H9 (cell line): ENCODE data around the gene GAB3. TPM values are rescaled to one million over a fixed set of nuclear protein-coding genes. Genes with fewer than 3 reads are reported as not detected.

ENCODE experiments used
- DNase-seq: peaks from one replicate; pipeline ENCODE4 v3.0.0-alpha.2; 2017
- H2AFZ ChIP-seq: one replicate; pipeline ENCODE4 v1.6.1; 2013; ENCODE audit warnings: mild to moderate bottlenecking, low read length, control low read depth, moderate library complexity
- H2AK5ac ChIP-seq: 2 replicates; pipeline ENCODE4 v1.6.1; 2013; ENCODE audit warnings: low read length, control low read depth, mixed read lengths; ENCODE audit not compliant: insufficient read length
- H2BK120ac ChIP-seq: one replicate; pipeline ENCODE4 v1.6.1; 2013; ENCODE audit warnings: low read depth, mild to moderate bottlenecking, low read length, control low read depth, inconsistent platforms; ENCODE audit not compliant: poor library complexity, severe bottlenecking
- H2BK12ac ChIP-seq: 2 replicates; pipeline ENCODE4 v1.6.1; 2013; ENCODE audit warnings: low read length, control low read depth, mixed read lengths, low read depth; ENCODE audit not compliant: insufficient read length
- H2BK15ac ChIP-seq: 2 replicates; pipeline ENCODE4 v1.6.1; 2013; ENCODE audit warnings: low read depth, low read length, control low read depth
- H2BK20ac ChIP-seq: one replicate; pipeline ENCODE4 v1.6.1; 2013; ENCODE audit warnings: low read depth, mild to moderate bottlenecking, low read length, control low read depth, inconsistent platforms; ENCODE audit not compliant: poor library complexity, severe bottlenecking
- H2BK5ac ChIP-seq: 2 replicates; pipeline ENCODE4 v1.6.1; 2013; ENCODE audit warnings: low read length, control low read depth, mixed read lengths; ENCODE audit not compliant: insufficient read length
- H3K14ac ChIP-seq: 2 replicates; pipeline ENCODE4 v1.6.1; 2013; ENCODE audit warnings: low read length, control low read depth; ENCODE audit not compliant: insufficient read depth
- H3K18ac ChIP-seq: 2 replicates; pipeline ENCODE4 v1.6.1; 2013; ENCODE audit warnings: low read depth, mild to moderate bottlenecking, mixed read lengths, low read length, control low read depth; ENCODE audit not compliant: insufficient read length
- H3K23ac ChIP-seq: 2 replicates; pipeline ENCODE4 v1.6.1; 2013; ENCODE audit warnings: low read length, control low read depth, mixed read lengths, low read depth; ENCODE audit not compliant: insufficient read length
- H3K23me2 ChIP-seq: 2 replicates; pipeline ENCODE4 v1.6.1; 2013; ENCODE audit warnings: low read depth, mild to moderate bottlenecking, mixed read lengths, low read length, control low read depth; ENCODE audit not compliant: insufficient read length, poor library complexity, severe bottlenecking
- H3K27ac ChIP-seq: 2 replicates; pipeline ENCODE4 v1.5.1; 2013; ENCODE audit warnings: low read length, control low read depth, mixed read lengths, low read depth; ENCODE audit not compliant: insufficient read length
- H3K27me3 ChIP-seq: 2 replicates; pipeline ENCODE4 v1.6.1; 2013; ENCODE audit warnings: low read length, control low read depth, inconsistent platforms; ENCODE audit not compliant: insufficient read depth
- H3K4ac ChIP-seq: 2 replicates; pipeline ENCODE4 v1.6.1; 2013; ENCODE audit warnings: low read depth, mild to moderate bottlenecking, control low read depth, inconsistent platforms, low read length, moderate library complexity
- H3K4me1 ChIP-seq: 2 replicates; pipeline ENCODE4 v1.6.1; 2013; ENCODE audit warnings: low read length, control low read depth, inconsistent platforms; ENCODE audit not compliant: insufficient read depth
- H3K4me2 ChIP-seq: 2 replicates; pipeline ENCODE4 v1.6.1; 2013; ENCODE audit warnings: low read length, control low read depth, mixed read lengths; ENCODE audit not compliant: insufficient read length, insufficient read depth
- H3K56ac ChIP-seq: 2 replicates; pipeline ENCODE4 v1.6.1; 2013; ENCODE audit warnings: low read depth, mild to moderate bottlenecking, mixed read lengths, low read length, control low read depth; ENCODE audit not compliant: insufficient read length
- H3K79me1 ChIP-seq: 2 replicates; pipeline ENCODE4 v1.6.1; 2013; ENCODE audit warnings: low read depth, mild to moderate bottlenecking, moderate library complexity, low read length, control low read depth, inconsistent platforms; ENCODE audit not compliant: insufficient read depth, poor library complexity, severe bottlenecking
- H3K79me2 ChIP-seq: 2 replicates; pipeline ENCODE4 v1.6.1; 2013; ENCODE audit warnings: low read length, control low read depth, inconsistent platforms; ENCODE audit not compliant: insufficient read depth
- H3K9ac ChIP-seq: 2 replicates; pipeline ENCODE4 v1.6.1; 2013; ENCODE audit warnings: low read length, control low read depth, mixed read lengths; ENCODE audit not compliant: insufficient read length; ENCODE audit errors: extremely low read depth
- H3K9me3 ChIP-seq: one replicate; pipeline ENCODE4 v1.6.1; 2013; ENCODE audit warnings: low read depth, low read length, inconsistent platforms; ENCODE audit not compliant: control insufficient read depth
- H3T11ph ChIP-seq: one replicate; pipeline ENCODE4 v1.6.1; 2013; ENCODE audit warnings: mild to moderate bottlenecking, low read length, control low read depth, inconsistent platforms
- H4K20me1 ChIP-seq: one replicate; pipeline ENCODE4 v1.6.1; 2013; ENCODE audit not compliant: control insufficient read depth, insufficient read length, insufficient read depth
- H4K5ac ChIP-seq: 2 replicates; pipeline ENCODE4 v1.6.1; 2013; ENCODE audit warnings: low read depth, mild to moderate bottlenecking, mixed read lengths, low read length, control low read depth; ENCODE audit not compliant: insufficient read length
- H4K8ac ChIP-seq: replicated peaks from 2 replicates; pipeline ENCODE4 v1.6.1; 2013; ENCODE audit warnings: low read length, control low read depth, mixed read lengths, low read depth; ENCODE audit not compliant: insufficient read length
- H4K91ac ChIP-seq: 2 replicates; pipeline ENCODE4 v1.6.1; 2013; ENCODE audit warnings: low read depth, mild to moderate bottlenecking, moderate library complexity, mixed read lengths, low read length, control low read depth; ENCODE audit not compliant: insufficient read length
- H3K27ac Mint-ChIP-seq, 3 experiments: 2 replicates in 2 of 3; 3 replicates in 1 of 3; pipeline ENCODE4 v1.8.0; 2020 to 2021; ENCODE audit warnings: mixed read lengths in 3 of 3, mild to moderate bottlenecking in 1 of 3, moderate library complexity in 1 of 3
- H3K27me3 Mint-ChIP-seq: 2 replicates; pipeline ENCODE4 v1.8.0; 2021; ENCODE audit warnings: low read depth, mild to moderate bottlenecking, moderate library complexity, mixed read lengths
- H3K36me3 Mint-ChIP-seq, 3 experiments: 2 replicates in 2 of 3; 3 replicates in 1 of 3; pipeline ENCODE4 v1.8.0; 2020 to 2021; ENCODE audit warnings: low read depth in 3 of 3, mixed read lengths in 3 of 3; ENCODE audit not compliant: insufficient read depth in 1 of 3
- H3K4me1 Mint-ChIP-seq, 2 experiments: 2 replicates each; pipeline ENCODE4 v1.8.0; 2020; ENCODE audit warnings: mixed read lengths in 2 of 2
- H3K4me3 Mint-ChIP-seq, 2 experiments: 2 replicates in 1 of 2; 3 replicates in 1 of 2; pipeline ENCODE4 v1.8.0; 2020 to 2021; ENCODE audit warnings: mild to moderate bottlenecking in 2 of 2, mixed read lengths in 2 of 2, moderate library complexity in 1 of 2
- H3K9me3 Mint-ChIP-seq, 2 experiments: 2 replicates in 1 of 2; 3 replicates in 1 of 2; pipeline ENCODE4 v1.8.0; 2020; ENCODE audit warnings: mild to moderate bottlenecking in 2 of 2, mixed read lengths in 2 of 2, moderate library complexity in 1 of 2
- WGBS: extraction: QIAGEN DNeasy Blood & Tissue Kit; methylation state at CpG from one replicate; pipeline ENCODE4 v1.1.7; 2013; ENCODE audit warnings: missing lambda C conversion rate, low lambda C conversion rate, mixed read lengths; ENCODE audit not compliant: insufficient read length; ENCODE audit errors: extremely low coverage; 5-methylcytosine and 5-hydroxymethylcytosine counted together
- total RNA-seq: library from RNA; stranded (reverse); gene quantifications from 2 replicates; pipeline ENCODE4 v1.2.1, GENCODE V29; 2021
- TF ChIP-seq, protein P1 (sequence below): fragments of 200-600 bp; sonication (generic); conservative IDR thresholded peaks from 3 replicates; pipeline ENCODE4 v1.8.0; 2021; ENCODE audit warnings: antibody characterized with exemption, mild to moderate bottlenecking

Gene GAB3
- total RNA-seq, 1 experiment from 2014 or later: 0.46 TPM

DNA sequence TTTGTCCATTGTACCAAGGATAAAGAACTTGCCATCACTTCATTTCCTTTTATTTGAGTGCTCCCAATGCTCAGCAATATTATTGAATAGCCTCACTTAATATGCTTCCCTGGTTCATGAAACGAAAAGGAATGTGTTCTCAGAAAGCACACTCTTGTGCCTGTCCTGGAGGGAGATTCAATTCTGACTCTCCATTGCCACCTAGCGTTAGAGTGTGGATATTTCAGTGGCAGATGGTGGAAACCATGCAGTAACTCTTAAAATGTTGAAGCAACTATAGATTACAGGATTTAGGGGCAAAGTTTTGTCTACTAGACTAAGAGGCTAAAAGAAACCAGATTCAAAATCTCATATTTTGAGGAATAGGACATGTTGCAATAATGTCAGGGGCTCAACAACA lies 36.0 kb downstream of the GAB3 start:
- no peak overlapping the region for H3K27ac ChIP-seq
- no CpG with 5 or more reads among the region's 2 CpGs for WGBS
- TF ChIP-seq, protein P1, sequence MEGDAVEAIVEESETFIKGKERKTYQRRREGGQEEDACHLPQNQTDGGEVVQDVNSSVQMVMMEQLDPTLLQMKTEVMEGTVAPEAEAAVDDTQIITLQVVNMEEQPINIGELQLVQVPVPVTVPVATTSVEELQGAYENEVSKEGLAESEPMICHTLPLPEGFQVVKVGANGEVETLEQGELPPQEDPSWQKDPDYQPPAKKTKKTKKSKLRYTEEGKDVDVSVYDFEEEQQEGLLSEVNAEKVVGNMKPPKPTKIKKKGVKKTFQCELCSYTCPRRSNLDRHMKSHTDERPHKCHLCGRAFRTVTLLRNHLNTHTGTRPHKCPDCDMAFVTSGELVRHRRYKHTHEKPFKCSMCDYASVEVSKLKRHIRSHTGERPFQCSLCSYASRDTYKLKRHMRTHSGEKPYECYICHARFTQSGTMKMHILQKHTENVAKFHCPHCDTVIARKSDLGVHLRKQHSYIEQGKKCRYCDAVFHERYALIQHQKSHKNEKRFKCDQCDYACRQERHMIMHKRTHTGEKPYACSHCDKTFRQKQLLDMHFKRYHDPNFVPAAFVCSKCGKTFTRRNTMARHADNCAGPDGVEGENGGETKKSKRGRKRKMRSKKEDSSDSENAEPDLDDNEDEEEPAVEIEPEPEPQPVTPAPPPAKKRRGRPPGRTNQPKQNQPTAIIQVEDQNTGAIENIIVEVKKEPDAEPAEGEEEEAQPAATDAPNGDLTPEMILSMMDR: peak; percentile 75
- H3K79me2 ChIP-seq: no peaks in the 10 kb centered on the region
- peak; percentile 33 for DNase-seq
- Mint-ChIP-seq H3K36me3 (no peaks in the 10 kb centered on the region; a peak in 2 of 7 replicates), H3K9me3 (peaks cover 59 to 63% of the 10 kb centered on the region in 2 experiments), H3K27ac (no peak overlapping the region), H3K4me3 (no peak overlapping the region), H3K4me1 (peaks cover 0 to 5% of the 10 kb centered on the region in 2 experiments; a peak in 1 of 4 replicates), H3K27me3 (no peaks in the 10 kb centered on the region)
- no peaks in the 10 kb centered on the region for H4K20me1 ChIP-seq
- no peak overlapping the region for H2BK15ac ChIP-seq
- H4K8ac ChIP-seq: no peak overlapping the region
- H2AK5ac ChIP-seq: no peak overlapping the region
- H2AFZ ChIP-seq: no peak overlapping the region
- H3K23ac ChIP-seq: no peak overlapping the region
- no peaks in the 10 kb centered on the region for H3K79me1 ChIP-seq
- H2BK5ac ChIP-seq: no peak overlapping the region
- no peak overlapping the region for H3K4me2 ChIP-seq
- peaks cover 34% of the 10 kb centered on the region for H3K9me3 ChIP-seq
- H3K4ac ChIP-seq: no peak overlapping the region
- H2BK120ac ChIP-seq: no peak overlapping the region
- no peak overlapping the region for H4K91ac ChIP-seq
- no peaks in the 10 kb centered on the region for H3K27me3 ChIP-seq
- no peak overlapping the region for H3K9ac ChIP-seq
- H3K23me2 ChIP-seq: no peaks in the 10 kb centered on the region
- no peak overlapping the region for H3T11ph ChIP-seq
- no peak overlapping the region for H2BK12ac ChIP-seq
- H2BK20ac ChIP-seq: no peak overlapping the region
- H3K56ac ChIP-seq: no peak overlapping the region
- H4K5ac ChIP-seq: no peak overlapping the region
- H3K4me1 ChIP-seq: no peaks in the 10 kb centered on the region
- H3K18ac ChIP-seq: no peak overlapping the region
- no peak overlapping the region for H3K14ac ChIP-seq
